ENCODE results near the gene CYFIP2.
"Not testable (repeated sequence)": the region's sequence is repeated elsewhere in the genome, so short reads cannot be mapped to it uniquely, and the experiment has no call there.

The CYFIP2 gene

DNA sequence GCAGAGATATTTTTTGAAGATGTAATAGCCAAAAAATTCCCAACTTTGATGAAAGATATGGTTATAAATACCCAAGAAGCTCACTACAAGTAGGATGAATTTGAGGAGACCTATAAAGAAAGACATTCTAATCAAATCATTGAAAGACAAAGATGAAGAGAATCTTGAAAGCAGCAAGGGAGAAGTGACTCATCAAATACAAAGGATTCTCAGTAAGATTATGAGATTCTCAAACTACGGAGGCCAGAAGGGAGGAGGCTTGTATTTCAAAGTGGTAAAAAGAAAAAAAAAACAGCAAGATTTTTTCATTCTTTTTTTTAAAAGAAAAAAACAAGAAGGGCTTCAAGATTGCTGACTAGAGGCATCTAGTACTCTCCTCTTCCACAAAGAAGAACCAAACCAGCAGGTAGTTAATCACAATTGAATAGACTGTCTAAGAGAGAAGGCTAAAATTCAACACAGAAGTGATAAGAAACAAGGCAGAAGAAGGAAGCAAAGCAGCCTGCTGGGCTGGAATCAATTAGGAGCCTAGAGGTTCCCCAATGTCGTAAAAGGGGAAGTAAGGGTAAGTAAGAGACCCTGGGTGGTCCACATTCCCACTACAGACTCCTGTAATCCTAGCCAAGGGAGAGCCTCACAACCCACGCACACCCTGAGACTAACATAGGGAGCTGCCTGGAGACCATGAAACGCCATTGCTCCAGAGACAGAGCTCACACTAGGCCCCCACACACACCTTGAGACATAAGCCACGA lies 135.0 kb downstream of the CYFIP2 start:
- no peak for DNase-seq

DNA sequence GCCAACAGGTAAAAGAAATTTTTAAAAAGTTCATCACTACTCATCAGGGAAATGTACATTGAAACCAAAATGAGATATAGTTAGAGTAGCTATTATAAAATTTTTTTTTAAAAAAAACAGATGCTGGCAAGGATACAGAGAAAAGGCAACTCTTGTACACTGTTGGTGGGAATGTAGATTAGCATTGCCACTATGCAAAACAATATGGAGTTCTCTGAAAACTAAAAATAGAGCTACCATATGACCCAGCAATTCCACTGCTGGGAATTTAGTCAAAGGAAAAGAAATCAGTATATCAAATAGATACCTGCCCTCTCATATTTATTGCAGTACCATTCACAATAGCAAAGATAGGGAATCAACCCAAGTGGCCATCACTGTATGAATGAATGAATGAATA lies 149.9 kb downstream of the CYFIP2 start:
- DNase-seq = no peak

- not testable (repeated sequence) for DNase-seq
Measured at GRCh38 chr5:157419521-157419920, 153.6 kb downstream of the CYFIP2 start.

GRCh38 chr5:157429920-157430319 lies 164.0 kb downstream of the CYFIP2 start:
- not testable (repeated sequence) for DNase-seq

GRCh38 chr5:157431544-157432200 lies 165.7 kb downstream of the CYFIP2 start:
- no peak for DNase-seq

GRCh38 chr5:157434096-157434495 lies 168.2 kb downstream of the CYFIP2 start:
- no peak for DNase-seq

DNA sequence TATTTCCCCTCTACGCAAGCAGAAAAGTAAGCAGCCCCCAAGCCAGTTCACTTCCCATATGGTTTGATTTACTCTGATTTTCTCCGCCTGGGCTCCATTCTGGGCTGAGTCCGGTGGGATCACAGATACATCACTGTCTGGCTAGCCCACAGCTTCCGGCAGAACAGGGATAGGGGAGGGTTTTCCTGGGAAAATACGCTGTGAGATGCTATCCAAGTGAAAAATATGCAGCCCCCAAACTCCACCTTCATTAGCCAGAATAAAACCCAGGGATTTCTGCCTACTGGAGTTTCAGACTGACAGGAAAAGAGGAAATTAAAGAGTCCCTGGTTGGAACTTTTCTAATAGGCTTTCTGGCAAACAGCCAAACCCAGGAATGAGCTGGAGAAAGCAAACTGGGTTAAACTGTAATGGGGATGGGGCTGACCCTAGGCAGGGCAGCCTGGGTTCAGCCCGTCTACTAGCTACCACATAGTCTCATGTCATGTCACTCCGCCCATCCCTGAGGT lies 177.2 kb downstream of the CYFIP2 start:
- DNase-seq = no peak

DNA sequence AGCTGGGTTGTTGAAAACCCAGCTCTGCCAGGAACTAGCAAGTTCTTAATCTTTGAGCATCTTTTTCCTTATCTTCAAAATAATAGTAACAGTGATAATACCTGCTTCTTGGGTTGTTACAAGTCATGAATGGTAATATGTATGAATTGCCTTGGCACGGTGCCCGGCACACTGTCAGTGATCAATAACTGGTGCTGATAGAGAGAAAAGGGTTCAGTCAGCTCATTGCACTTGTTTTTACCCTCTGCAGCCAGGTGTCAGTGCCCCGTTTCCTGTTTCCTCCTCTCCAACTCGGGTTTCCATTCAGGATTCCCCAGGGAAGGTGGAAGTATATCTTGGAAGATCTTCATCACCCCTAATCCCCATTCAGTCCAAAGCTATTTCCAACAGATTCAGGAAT lies 178.3 kb downstream of the CYFIP2 start:
- DNase-seq = no peak
